HepG2 (cell line): ENCODE results near the gene CAMTA2. TPM values are rescaled to one million over a fixed set of nuclear protein-coding genes. Genes with fewer than 3 reads are reported as not detected.

Experiments
- AHR ChIP-seq: IDR thresholded peaks from 2 replicates; pipeline ENCODE4 v1.6.1; 2018; ENCODE audit warnings: missing genetic modification reagents, missing compliant biosample characterization
- ATF7-NPFF ChIP-seq: sonication (generic); formaldehyde crosslinking; IDR thresholded peaks from 2 replicates; pipeline ENCODE4 v1.8.1; 2023; ENCODE audit warnings: mild to moderate bottlenecking, low read depth, missing genetic modification reagents, moderate library complexity
- BORCS8-MEF2B ChIP-seq: sonication (generic); formaldehyde crosslinking; IDR thresholded peaks from 2 replicates; pipeline ENCODE4 v1.8.0; 2022; ENCODE audit warnings: mild to moderate bottlenecking, missing genetic modification reagents
- CBFB ChIP-seq: sonication (generic); formaldehyde crosslinking; IDR thresholded peaks from 2 replicates; pipeline ENCODE4 v1.4.0; 2020; ENCODE audit warnings: missing genetic modification reagents
- CC2D1A ChIP-seq: sonication (generic); formaldehyde crosslinking; IDR thresholded peaks from 2 replicates; pipeline ENCODE4 v1.8.1; 2023; ENCODE audit warnings: mild to moderate bottlenecking, missing genetic modification reagents
- CTCF ChIP-seq: sonication (generic); formaldehyde crosslinking; IDR thresholded peaks from 2 replicates; pipeline ENCODE4 v1.5.0; 2020; ENCODE audit warnings: mild to moderate bottlenecking, missing genetic modification reagents, moderate library complexity
- ERF ChIP-seq: IDR thresholded peaks from 2 replicates; pipeline ENCODE4 v1.6.1; 2018; ENCODE audit warnings: missing biosample characterization, missing genetic modification reagents
- GMEB2 ChIP-seq: IDR thresholded peaks from 2 replicates; pipeline ENCODE4 v1.6.1; 2016; ENCODE audit warnings: missing biosample characterization, missing genetic modification reagents, low read depth
- HIVEP1 ChIP-seq: sonication (generic); formaldehyde crosslinking; IDR thresholded peaks from 2 replicates; pipeline ENCODE4 v1.4.0; 2020; ENCODE audit warnings: mild to moderate bottlenecking, missing genetic modification reagents
- HNRNPL ChIP-seq: fragments of 200-400 bp; formaldehyde crosslinking; IDR thresholded peaks from 2 replicates; pipeline ENCODE4 v1.6.1; 2017; ENCODE audit warnings: mild to moderate bottlenecking, low read depth, low read length
- MAX ChIP-seq: IDR thresholded peaks from 2 replicates; pipeline ENCODE4 v1.6.1; 2012; ENCODE audit warnings: inconsistent platforms
- MEF2D ChIP-seq: sonication (generic); formaldehyde crosslinking; IDR thresholded peaks from 2 replicates; pipeline ENCODE4 v1.5.1; 2020; ENCODE audit warnings: mild to moderate bottlenecking, missing genetic modification reagents
- NFIC ChIP-seq: IDR thresholded peaks from 2 replicates; pipeline ENCODE4 v1.6.1; 2012; ENCODE audit warnings: mild to moderate bottlenecking, low read length, inconsistent platforms
- NONO ChIP-seq, 2 experiments: fragments of 450-650 bp in 1 of 2; sonication (generic) in 1 of 2; formaldehyde crosslinking in 1 of 2; IDR thresholded peaks in 1 of 2; conservative IDR thresholded peaks in 1 of 2; 2 replicates each; pipeline versions ENCODE4 v1.6.1 to v1.8.0; 2017 to 2022; ENCODE audit warnings: mild to moderate bottlenecking in 1 of 2, missing genetic modification reagents in 1 of 2, moderate library complexity in 1 of 2
- PRPF4 ChIP-seq: fragments of 200-400 bp; formaldehyde crosslinking; IDR thresholded peaks from 2 replicates; pipeline ENCODE4 v1.6.1; 2016; ENCODE audit warnings: low read length, low read depth; ENCODE audit not compliant: poor library complexity, severe bottlenecking
- SMAD9 ChIP-seq: sonication (generic); formaldehyde crosslinking; IDR thresholded peaks from 2 replicates; pipeline ENCODE4 v1.5.1; 2020; ENCODE audit warnings: mild to moderate bottlenecking, missing genetic modification reagents
- XRCC5 ChIP-seq: fragments of 200-400 bp; formaldehyde crosslinking; optimal IDR thresholded peaks from 2 replicates; pipeline ENCODE3; 2017; ENCODE audit warnings: mild to moderate bottlenecking, low read length
- ZNF205 ChIP-seq: IDR thresholded peaks from 2 replicates; pipeline ENCODE4 v1.6.1; 2018; ENCODE audit warnings: missing biosample characterization, missing genetic modification reagents
- ZNF710 ChIP-seq: sonication (generic); formaldehyde crosslinking; IDR thresholded peaks from 2 replicates; pipeline ENCODE4 v1.5.0; 2020; ENCODE audit warnings: mild to moderate bottlenecking, missing genetic modification reagents, borderline replicate concordance
- ZNF770 ChIP-seq: sonication (generic); formaldehyde crosslinking; IDR thresholded peaks from 2 replicates; pipeline ENCODE4 v1.5.0; 2020; ENCODE audit warnings: mild to moderate bottlenecking, missing genetic modification reagents
- ZSCAN21 ChIP-seq: sonication (generic); formaldehyde crosslinking; IDR thresholded peaks from 2 replicates; pipeline ENCODE4 v1.8.0; 2022; ENCODE audit warnings: mild to moderate bottlenecking, missing genetic modification reagents, moderate library complexity, borderline replicate concordance
- polyA plus RNA-seq, 8 experiments: library from polyadenylated mRNA; depleted of rRNA in 3 of 8; stranded (reverse) in 7 of 8; unstranded in 1 of 8; fragments of >200 nt; fragmentation: Illumina TruSeq in 4 of 8; extraction: Trizol in 4 of 8; gene quantifications; 2 replicates each; pipeline versions ENCODE4 v1.2.1 to v1.2.3, GENCODE V29; 2011 to 2016; ENCODE audit warnings: low read depth in 4 of 8, missing spikeins in 1 of 8, mixed read lengths in 1 of 8; ENCODE audit not compliant: insufficient read depth in 1 of 8
- total RNA-seq, 5 experiments: library from RNA; depleted of rRNA; stranded (reverse); fragments of >200 nt; fragmentation: Illumina TruSeq; extraction: Trizol; gene quantifications; 2 replicates each; pipeline ENCODE4 v1.2.3, GENCODE V29; 2016; ENCODE audit warnings: low read depth in 1 of 5

CAMTA2 gene
- total and polyA plus RNA-seq, 2 of the 13 experiments (the other 11 are each of a cell fraction or from before 2014, with no cell fraction given): 4.1 to 7.1 TPM

GRCh38 chr17:4934173-4934979, 53.1 kb downstream of the CAMTA2 start (continued):
- TF ChIP-seq XRCC5 (peak; percentile 70), CTCF (CRISPR knock-in tag) (peak; percentile 79), AHR (CRISPR knock-in tag) (no peak), ATF7-NPFF (CRISPR knock-in tag) (no peak), SMAD9 (CRISPR knock-in tag) (no peak), ZSCAN21 (CRISPR knock-in tag) (0 out of 2 replicates have a peak, but pooled peaks have one; percentile 28), BORCS8-MEF2B (CRISPR knock-in tag) (peak; percentile 57; the same call in 1 of the 2 replicates), PRPF4 (no peak), ZNF205 (0 out of 2 replicates have a peak, but pooled peaks have one; percentile 28), CC2D1A (CRISPR knock-in tag) (no peak), HNRNPL (no peak), ERF (CRISPR knock-in tag) (0 out of 2 replicates have a peak, but pooled peaks have one; percentile 33), NFIC (no peak), MEF2D (CRISPR knock-in tag) (peak; percentile 60; the same call in 1 of the 2 replicates), MAX (0 out of 2 replicates have a peak, but pooled peaks have one; percentile 12), ZNF770 (CRISPR knock-in tag) (peak; percentile 65), ZNF710 (CRISPR knock-in tag) (peak; percentile 33; the same call in 1 of the 2 replicates), HIVEP1 (CRISPR knock-in tag) (0 out of 2 replicates have a peak, but pooled peaks have one; percentile 17), NONO (IDR thresholded peaks at IDR 0.05) (no peak), NONO (CRISPR knock-in tag; conservative IDR thresholded peaks at IDR 0.05) (peak; percentile 36; the same call in 1 of the 2 replicates), GMEB2 (CRISPR knock-in tag) (no peak), CBFB (0 out of 2 replicates have a peak, but pooled peaks have one; percentile 25)
